HG03135 (cell line): ENCODE data around the gene TMC3.

Source experiments
- ATAC-seq: cut with Tn5 transposase; IDR thresholded peaks from one replicate; pipeline ENCODE4 v1.9.1; 2021; ENCODE audit warnings: mild to moderate bottlenecking, moderate library complexity; ENCODE audit not compliant: unreplicated experiment

TMC3 gene

GRCh38 chr15:81323944-81324881 lies 49.8 kb downstream of the TMC3 start, which contains the start of gene STARD5:
Gene STARD5 (minus strand): TSS chr15:81324141. CDS start chr15:81324099, 42 bp downstream.
- ATAC-seq, result peak; percentile 100

GRCh38 chr15:81323559-81323943 lies 50.5 kb downstream of the TMC3 start:
- peak; percentile 17 for ATAC-seq

GRCh38 chr15:81322676-81323253 lies 51.2 kb downstream of the TMC3 start:
- no peak for ATAC-seq

- no peak for ATAC-seq
These were observed 52.3 kb downstream of the TMC3 start for GRCh38 chr15:81321667-81322066.

GRCh38 chr15:81317642-81318017 lies 56.4 kb downstream of the TMC3 start:
- ATAC-seq, result no peak

- no peak for ATAC-seq
These were observed 57.7 kb downstream of the TMC3 start for GRCh38 chr15:81316267-81316666.

- ATAC-seq, result no peak
These were observed 58.4 kb downstream of the TMC3 start for GRCh38 chr15:81315452-81316175.

- ATAC-seq, result no peak
These were observed 59.6 kb downstream of the TMC3 start for GRCh38 chr15:81314378-81314777.

- no peak for ATAC-seq
These were observed 60.3 kb downstream of the TMC3 start for GRCh38 chr15:81313686-81314085.

GRCh38 chr15:81312790-81313543 lies 61.0 kb downstream of the TMC3 start:
- no peak for ATAC-seq

GRCh38 chr15:81311752-81312464 lies 62.1 kb downstream of the TMC3 start:
- no peak for ATAC-seq

GRCh38 chr15:81310480-81310879 lies 63.5 kb downstream of the TMC3 start:
- ATAC-seq, result no peak

GRCh38 chr15:81309647-81310450 lies 64.2 kb downstream of the TMC3 start:
- no peak for ATAC-seq

- ATAC-seq, result no peak
These were observed 65.8 kb downstream of the TMC3 start for GRCh38 chr15:81308260-81308659.

GRCh38 chr15:81304226-81304625 lies 69.8 kb downstream of the TMC3 start:
- ATAC-seq, result no peak

GRCh38 chr15:81303244-81304225 lies 70.5 kb downstream of the TMC3 start:
- ATAC-seq, result no peak

GRCh38 chr15:81302701-81303109 lies 71.3 kb downstream of the TMC3 start:
- peak; percentile 18 for ATAC-seq

- peak; percentile 72 for ATAC-seq
These were observed 72.1 kb downstream of the TMC3 start for GRCh38 chr15:81301815-81302399.
